Left lung (tissue), 10 donors: ENCODE measurements around the gene CLDN14. TPM values are rescaled to one million over a fixed set of nuclear protein-coding genes. Genes with fewer than 3 reads are reported as not detected.

ENCODE experiments used
- ATAC-seq: fragments of 200-7000 bp; cut with Tn5 transposase; one replicate; pipeline ENCODE4 v1.9.1; 2020; ENCODE audit warnings: moderate library complexity
- DNase-seq, 4 donors: peaks; one replicate each; pipeline ENCODE4 v3.0.0-alpha.2; 2013 to 2020
- H3K27ac ChIP-seq, 2 donors: fragments of 200-600 bp; sonication (generic) in 1 of 2; one replicate each; pipeline versions ENCODE4 v1.5.0 to v1.8.0; 2020 to 2021
- H3K27me3 ChIP-seq, 2 donors: fragments of 200-600 bp; sonication (generic) in 1 of 2; one replicate each; pipeline versions ENCODE4 v1.5.0 to v1.8.0; 2020 to 2021
- H3K36me3 ChIP-seq, 2 donors: fragments of 200-600 bp; sonication (generic) in 1 of 2; one replicate each; pipeline versions ENCODE4 v1.5.0 to v1.8.0; 2020 to 2021
- H3K4me1 ChIP-seq, 2 donors: fragments of 200-600 bp; one replicate each; pipeline ENCODE4 v1.8.0; 2021
- H3K4me3 ChIP-seq, 2 donors: fragments of 200-600 bp; sonication (generic) in 1 of 2; one replicate each; pipeline versions ENCODE4 v1.5.0 to v1.8.0; 2020 to 2021; ENCODE audit warnings: mild to moderate bottlenecking in 1 of 2
- H3K9me3 ChIP-seq, 2 donors: fragments of 200-600 bp; sonication (generic) in 1 of 2; one replicate each; pipeline versions ENCODE4 v1.5.0 to v1.8.0; 2020 to 2021
- CTCF ChIP-seq, 2 donors: fragments of 200-600 bp; sonication (generic) in 1 of 2; IDR thresholded peaks; one replicate each; pipeline versions ENCODE4 v1.5.0 to v1.8.0; 2021; ENCODE audit warnings: antibody characterized with exemption in 2 of 2
- intact Hi-C, 2 donors: fragments of 100-400 bp; cut with DNase I; formaldehyde crosslinking; loops; one replicate each; pipeline versions ENCODE4 v1.11.2 to v1.14.2; 2022
- polyA plus RNA-seq, 6 donors: library from polyadenylated mRNA; unstranded; fragments of 120-200 nt; gene quantifications; one replicate each; pipeline ENCODE4 v1.2.1, GENCODE V29; 2013; ENCODE audit not compliant: insufficient read length in 6 of 6
- total RNA-seq, 2 donors: library from RNA; stranded (reverse); fragmentation: NEBNext Ultra II Directional; extraction: Animal tissue kit (Norgen Biotek cat#: 25700); gene quantifications; one replicate each; pipeline ENCODE4 v1.2.1, GENCODE V29; 2021
- donor health status: DM: no; HTN: yes; CAD: no.
- donor health status: DM: no; HTN: no; CAD: no.

CLDN14 gene
- total and polyA plus RNA-seq, 8 donors: 0.17 TPM; not detected in 7

- Histone ChIP-seq H3K27me3 (no peaks in the 10 kb centered on the region), H3K36me3 (no peaks in the 10 kb centered on the region), H3K9me3 (no peaks in the 10 kb centered on the region), H3K4me3 (no peak overlapping the region), H3K4me1 (no peaks in the 10 kb centered on the region), H3K27ac (no peak overlapping the region)
- ATAC-seq: no peak
- no peak for DNase-seq
- no peak for TF ChIP-seq CTCF (IDR thresholded peaks at IDR 0.05)
- intact Hi-C loops: no loop called here
These were observed 9.3 kb upstream of the CLDN14 start for GRCh38 chr21:36489103-36489775.

- Histone ChIP-seq H3K4me3 (no peak overlapping the region), H3K27me3 (no peaks in the 10 kb centered on the region), H3K36me3 (no peaks in the 10 kb centered on the region), H3K9me3 (no peaks in the 10 kb centered on the region), H3K27ac (no peak overlapping the region), H3K4me1 (no peaks in the 10 kb centered on the region)
- ATAC-seq (peak; percentile 32), DNase-seq (peak in 1 of 4 donors; percentile 33)
- intact Hi-C loops: no loop called here
- TF ChIP-seq CTCF (IDR thresholded peaks at IDR 0.05): no peak
These were observed 7.9 kb upstream of the CLDN14 start for GRCh38 chr21:36487641-36488307.

- Histone ChIP-seq H3K9me3 (no peaks in the 10 kb centered on the region), H3K4me3 (no peak overlapping the region), H3K36me3 (no peaks in the 10 kb centered on the region), H3K27me3 (no peaks in the 10 kb centered on the region), H3K4me1 (no peaks in the 10 kb centered on the region), H3K27ac (no peak overlapping the region)
- ATAC-seq: no peak
- no peak for DNase-seq
- TF ChIP-seq CTCF (IDR thresholded peaks at IDR 0.05): no peak
- intact Hi-C loops: no loop called here
These were observed 6.3 kb upstream of the CLDN14 start for GRCh38 chr21:36486246-36486645.

GRCh38 chr21:36485476-36485875 lies 5.6 kb upstream of the CLDN14 start:
- H3K27ac ChIP-seq: no peak overlapping the region
- no peak for ATAC-seq

More at GRCh38 chr21:36485476-36485875, 5.6 kb upstream of the CLDN14 start:
- intact Hi-C loops: no loop called here
- H3K27me3 ChIP-seq: no peaks in the 10 kb centered on the region
- H3K36me3 ChIP-seq: no peaks in the 10 kb centered on the region
- no peaks in the 10 kb centered on the region for H3K9me3 ChIP-seq
- no peak overlapping the region for H3K4me3 ChIP-seq
- no peaks in the 10 kb centered on the region for H3K4me1 ChIP-seq
- DNase-seq: no peak
- no peak for TF ChIP-seq CTCF (IDR thresholded peaks at IDR 0.05)
